HepG2 (cell line): Measurements from ENCODE around the gene PPP1R13L. TPM values are rescaled to one million over a fixed set of nuclear protein-coding genes. Genes with fewer than 3 reads are reported as not detected.

Source experiments
- AFF4 ChIP-seq: sonication (generic); formaldehyde crosslinking; IDR thresholded peaks from 2 replicates; pipeline ENCODE4 v1.4.0; 2020; ENCODE audit warnings: missing genetic modification reagents
- BHLHE40 ChIP-seq: IDR thresholded peaks from 2 replicates; pipeline ENCODE4 v1.6.1; 2011; ENCODE audit warnings: low read length, improper control_type of control experiment
- HBP1 ChIP-seq: IDR thresholded peaks from 2 replicates; pipeline ENCODE4 v1.6.1; 2016; ENCODE audit warnings: low read depth, control low read depth
- PAXIP1 ChIP-seq: sonication (generic); formaldehyde crosslinking; conservative IDR thresholded peaks from 2 replicates; pipeline ENCODE4 v1.4.0; 2020; ENCODE audit warnings: mild to moderate bottlenecking, missing genetic modification reagents, moderate library complexity
- SIN3A ChIP-seq: IDR thresholded peaks from 2 replicates; pipeline ENCODE4 v1.6.1; 2011; ENCODE audit warnings: low read depth, mild to moderate bottlenecking, control low read depth, low read length, borderline replicate concordance
- WIZ ChIP-seq: sonication (generic); formaldehyde crosslinking; IDR thresholded peaks from 2 replicates; pipeline ENCODE4 v1.5.1; 2020; ENCODE audit warnings: mild to moderate bottlenecking, missing genetic modification reagents
- ZMYM3 ChIP-seq: sonication (generic); formaldehyde crosslinking; IDR thresholded peaks from 2 replicates; pipeline ENCODE4 v1.5.1; 2020; ENCODE audit warnings: mild to moderate bottlenecking, missing genetic modification reagents
- ZNF790 ChIP-seq: sonication (generic); formaldehyde crosslinking; IDR thresholded peaks from 2 replicates; pipeline ENCODE4 v1.8.0; 2022; ENCODE audit warnings: missing genetic modification reagents, mild to moderate bottlenecking, borderline replicate concordance
- ZSCAN21 ChIP-seq: sonication (generic); formaldehyde crosslinking; IDR thresholded peaks from 2 replicates; pipeline ENCODE4 v1.8.0; 2022; ENCODE audit warnings: mild to moderate bottlenecking, missing genetic modification reagents, moderate library complexity, borderline replicate concordance
- ZSCAN5A ChIP-seq: sonication (generic); formaldehyde crosslinking; IDR thresholded peaks from 2 replicates; pipeline ENCODE4 v1.8.0; 2022; ENCODE audit warnings: mild to moderate bottlenecking, missing genetic modification reagents, borderline replicate concordance
- polyA plus RNA-seq, 8 experiments: library from polyadenylated mRNA; depleted of rRNA in 3 of 8; stranded (reverse) in 7 of 8; unstranded in 1 of 8; fragments of >200 nt; fragmentation: Illumina TruSeq in 4 of 8; extraction: Trizol in 4 of 8; gene quantifications; 2 replicates each; pipeline versions ENCODE4 v1.2.1 to v1.2.3, GENCODE V29; 2011 to 2016; ENCODE audit warnings: low read depth in 4 of 8, missing spikeins in 1 of 8, mixed read lengths in 1 of 8; ENCODE audit not compliant: insufficient read depth in 1 of 8
- total RNA-seq, 5 experiments: library from RNA; depleted of rRNA; stranded (reverse); fragments of >200 nt; fragmentation: Illumina TruSeq; extraction: Trizol; gene quantifications; 2 replicates each; pipeline ENCODE4 v1.2.3, GENCODE V29; 2016; ENCODE audit warnings: low read depth in 1 of 5

The PPP1R13L gene
- total and polyA plus RNA-seq, 2 of the 13 experiments (the other 11 are each of a cell fraction or from before 2014, with no cell fraction given) = 1.3 to 6.6 TPM

- TF ChIP-seq ZSCAN5A = no peak
- no peak for TF ChIP-seq BHLHE40
- TF ChIP-seq AFF4 = no peak
- TF ChIP-seq HBP1 (CRISPR knock-in tag) = no peak
- TF ChIP-seq ZMYM3 (CRISPR knock-in tag) = peak; percentile 43; the same call in 1 of the 2 replicates
- no peak for TF ChIP-seq SIN3A
- TF ChIP-seq ZSCAN21 (CRISPR knock-in tag) = no peak
- TF ChIP-seq ZNF790 (CRISPR knock-in tag) = no peak
- TF ChIP-seq WIZ (CRISPR knock-in tag) = no peak
- TF ChIP-seq PAXIP1 (CRISPR knock-in tag) = no peak
These were observed 48.0 kb downstream of the PPP1R13L start (continued) for GRCh38 chr19:45356760-45357444.
